ENCODE measurements around the gene C20orf204. TPM values are rescaled to one million over a fixed set of nuclear protein-coding genes. Genes with fewer than 3 reads are reported as not detected.

Gene C20orf204
- total and polyA plus RNA-seq, 10 of the 15 experiments (the other 5 are each of a cell fraction or from before 2014, with no cell fraction given) = 0.24 to 56.0 (median 12.4) TPM

GRCh38 chr20:64077094-64077493, 41.1 kb downstream of the C20orf204 start (continued):
- TF ChIP-seq E2F4 (IDR thresholded peaks at IDR 0.05; ENCODE audit: low read depth, low read length) (no peak), RUNX3 (IDR thresholded peaks at IDR 0.05; ENCODE audit: low read length) (peak; percentile 64), ZSCAN29 (IDR thresholded peaks at IDR 0.05) (no peak), SIX5 (IDR thresholded peaks at IDR 0.05; ENCODE audit: low read depth, low read length, severe bottlenecking) (no peak), FOS (IDR thresholded peaks at IDR 0.05; ENCODE audit: borderline replicate concordance, extremely low read depth, insufficient read length) (no peak), CBX3 (IDR thresholded peaks at IDR 0.05; ENCODE audit: borderline replicate concordance, low read depth) (no peak), EED (IDR thresholded peaks at IDR 0.05; ENCODE audit: low read depth) (peak; percentile 83), HDGF (IDR thresholded peaks at IDR 0.05) (no peak), BMI1 (IDR thresholded peaks at IDR 0.05; ENCODE audit: borderline replicate concordance) (no peak), ZNF384 (IDR thresholded peaks at IDR 0.05; ENCODE audit: borderline replicate concordance, low read depth, low read length) (no peak), EP300 (IDR thresholded peaks at IDR 0.05; ENCODE audit: borderline replicate concordance in 1 of 2, control insufficient read depth in 1 of 2, low read depth in 2 of 2, low read length in 2 of 2) (peak; percentile 16 to 54; a peak in 1 of 4 replicates), E2F8 (IDR thresholded peaks at IDR 0.05; ENCODE audit: low read depth, partially characterized antibody) (no peak), ZNF217 (IDR thresholded peaks at IDR 0.05) (no peak), SMAD1 (IDR thresholded peaks at IDR 0.05; ENCODE audit: low read depth, partially characterized antibody) (no peak), ETV6 (conservative IDR thresholded peaks at IDR 0.05 in 1 of 2, IDR thresholded peaks at IDR 0.05 in 1 of 2; ENCODE audit: borderline replicate concordance in 1 of 2, low read depth in 1 of 2) (peak in 1 of 2 experiments; percentile 89; a peak in 2 of 4 replicates), TCF7 (IDR thresholded peaks at IDR 0.05; ENCODE audit: borderline replicate concordance) (no peak), BHLHE40 (IDR thresholded peaks at IDR 0.05; ENCODE audit: borderline replicate concordance in 1 of 2, low read depth in 2 of 2, low read length in 1 of 2) (peak; percentile 41 to 52; a peak in 1 of 4 replicates)
- TF ChIP-seq, protein P1, sequence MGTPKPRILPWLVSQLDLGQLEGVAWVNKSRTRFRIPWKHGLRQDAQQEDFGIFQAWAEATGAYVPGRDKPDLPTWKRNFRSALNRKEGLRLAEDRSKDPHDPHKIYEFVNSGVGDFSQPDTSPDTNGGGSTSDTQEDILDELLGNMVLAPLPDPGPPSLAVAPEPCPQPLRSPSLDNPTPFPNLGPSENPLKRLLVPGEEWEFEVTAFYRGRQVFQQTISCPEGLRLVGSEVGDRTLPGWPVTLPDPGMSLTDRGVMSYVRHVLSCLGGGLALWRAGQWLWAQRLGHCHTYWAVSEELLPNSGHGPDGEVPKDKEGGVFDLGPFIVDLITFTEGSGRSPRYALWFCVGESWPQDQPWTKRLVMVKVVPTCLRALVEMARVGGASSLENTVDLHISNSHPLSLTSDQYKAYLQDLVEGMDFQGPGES (IDR thresholded peaks at IDR 0.05) = 0 out of 2 replicates have a peak, but pooled peaks have one; percentile 6
- TF ChIP-seq, protein P2, sequence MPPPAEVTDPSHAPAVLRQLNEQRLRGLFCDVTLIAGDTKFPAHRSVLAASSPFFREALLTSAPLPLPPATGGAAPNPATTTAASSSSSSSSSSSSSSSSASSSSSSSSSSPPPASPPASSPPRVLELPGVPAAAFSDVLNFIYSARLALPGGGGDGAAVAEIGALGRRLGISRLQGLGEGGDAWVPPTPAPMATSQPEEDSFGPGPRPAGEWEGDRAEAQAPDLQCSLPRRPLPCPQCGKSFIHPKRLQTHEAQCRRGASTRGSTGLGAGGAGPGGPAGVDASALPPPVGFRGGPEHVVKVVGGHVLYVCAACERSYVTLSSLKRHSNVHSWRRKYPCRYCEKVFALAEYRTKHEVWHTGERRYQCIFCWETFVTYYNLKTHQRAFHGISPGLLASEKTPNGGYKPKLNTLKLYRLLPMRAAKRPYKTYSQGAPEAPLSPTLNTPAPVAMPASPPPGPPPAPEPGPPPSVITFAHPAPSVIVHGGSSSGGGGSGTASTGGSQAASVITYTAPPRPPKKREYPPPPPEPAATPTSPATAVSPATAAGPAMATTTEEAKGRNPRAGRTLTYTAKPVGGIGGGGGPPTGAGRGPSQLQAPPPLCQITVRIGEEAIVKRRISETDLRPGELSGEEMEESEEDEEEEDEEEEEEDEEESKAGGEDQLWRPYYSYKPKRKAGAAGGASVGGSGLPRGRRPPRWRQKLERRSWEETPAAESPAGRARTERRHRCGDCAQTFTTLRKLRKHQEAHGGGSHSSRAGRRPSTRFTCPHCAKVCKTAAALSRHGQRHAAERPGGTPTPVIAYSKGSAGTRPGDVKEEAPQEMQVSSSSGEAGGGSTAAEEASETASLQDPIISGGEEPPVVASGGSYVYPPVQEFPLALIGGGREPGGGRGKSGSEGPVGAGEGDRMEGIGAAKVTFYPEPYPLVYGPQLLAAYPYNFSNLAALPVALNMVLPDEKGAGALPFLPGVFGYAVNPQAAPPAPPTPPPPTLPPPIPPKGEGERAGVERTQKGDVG (CRISPR knock-in tag; IDR thresholded peaks at IDR 0.05) = no peak

Measured in GM12878 (cell line).